ENCODE measurements around the gene KLHL22. TPM values are rescaled to one million over a fixed set of nuclear protein-coding genes. Genes with fewer than 3 reads are reported as not detected.

KLHL22 gene
- total RNA-seq, 1 experiment from 2014 or later = 36.2 TPM

DNA sequence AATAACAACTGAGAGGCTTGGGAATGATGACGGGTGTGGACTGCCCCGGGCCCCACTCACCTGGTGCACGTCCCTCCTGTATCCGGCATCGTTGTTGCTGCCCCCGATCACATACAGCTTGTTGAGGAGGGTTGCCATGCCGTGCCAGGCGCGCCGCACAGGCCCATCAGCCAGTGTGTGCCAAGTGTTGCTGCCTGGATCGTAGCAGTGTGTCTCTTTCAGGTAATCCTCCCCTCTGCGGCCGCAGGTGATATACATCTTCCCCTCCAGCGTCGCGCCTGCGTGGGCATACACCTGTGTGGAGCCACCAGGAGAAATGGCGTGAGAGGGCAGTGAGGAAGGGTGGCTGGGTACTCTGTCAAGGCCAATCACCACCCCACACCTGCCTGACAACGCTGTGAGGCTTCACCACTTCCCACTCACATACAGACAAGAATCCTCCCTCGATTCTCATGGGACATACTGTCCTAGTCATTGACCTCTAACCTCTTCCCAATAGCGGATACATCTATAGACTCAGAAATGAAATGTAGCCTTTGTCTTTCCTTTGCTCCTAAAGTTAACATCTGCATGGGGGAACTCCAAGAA, 49.1 kb downstream of the KLHL22 start:
- ChIA-PET CTCF (no interaction called here), POLR2A (ENCODE audit: low non-redundant PET) (no interaction called here)
- intact Hi-C loops (cut with micrococcal nuclease; ENCODE audit: unreplicated experiment) = no loop called here
- Histone ChIP-seq H3K27ac (ENCODE audit: low read depth, low read length, poor library complexity, severe bottlenecking) (no peak overlapping the region), H3K4me3 (ENCODE audit: low read depth, low read length, poor library complexity, severe bottlenecking) (no peak overlapping the region), H3K9me3 (ENCODE audit: low read depth, low read length, poor library complexity, severe bottlenecking) (no peaks in the 10 kb centered on the region), H3K4me1 (ENCODE audit: insufficient read depth, low read length, poor library complexity, severe bottlenecking) (no peaks in the 10 kb centered on the region), H3K27me3 (replicated peaks; ENCODE audit: insufficient read depth, low read depth, low read length, poor library complexity) (no peaks in the 10 kb centered on the region), H3K36me3 (ENCODE audit: insufficient read depth, low read length, poor library complexity, severe bottlenecking) (peaks cover 5% of the 10 kb centered on the region)
- no peak for TF ChIP-seq EZH2 (IDR thresholded peaks at IDR 0.05; ENCODE audit: borderline replicate concordance, low read depth, low read length, poor library complexity, severe bottlenecking)
- TF ChIP-seq, protein P1, sequence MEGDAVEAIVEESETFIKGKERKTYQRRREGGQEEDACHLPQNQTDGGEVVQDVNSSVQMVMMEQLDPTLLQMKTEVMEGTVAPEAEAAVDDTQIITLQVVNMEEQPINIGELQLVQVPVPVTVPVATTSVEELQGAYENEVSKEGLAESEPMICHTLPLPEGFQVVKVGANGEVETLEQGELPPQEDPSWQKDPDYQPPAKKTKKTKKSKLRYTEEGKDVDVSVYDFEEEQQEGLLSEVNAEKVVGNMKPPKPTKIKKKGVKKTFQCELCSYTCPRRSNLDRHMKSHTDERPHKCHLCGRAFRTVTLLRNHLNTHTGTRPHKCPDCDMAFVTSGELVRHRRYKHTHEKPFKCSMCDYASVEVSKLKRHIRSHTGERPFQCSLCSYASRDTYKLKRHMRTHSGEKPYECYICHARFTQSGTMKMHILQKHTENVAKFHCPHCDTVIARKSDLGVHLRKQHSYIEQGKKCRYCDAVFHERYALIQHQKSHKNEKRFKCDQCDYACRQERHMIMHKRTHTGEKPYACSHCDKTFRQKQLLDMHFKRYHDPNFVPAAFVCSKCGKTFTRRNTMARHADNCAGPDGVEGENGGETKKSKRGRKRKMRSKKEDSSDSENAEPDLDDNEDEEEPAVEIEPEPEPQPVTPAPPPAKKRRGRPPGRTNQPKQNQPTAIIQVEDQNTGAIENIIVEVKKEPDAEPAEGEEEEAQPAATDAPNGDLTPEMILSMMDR (conservative IDR thresholded peaks at IDR 0.05; ENCODE audit: low read depth, low read length) = no peak
- BruUV-seq (replicated peaks) = no TSS peak
- DNase-seq (ENCODE audit: low spot score) = no peak

DNA sequence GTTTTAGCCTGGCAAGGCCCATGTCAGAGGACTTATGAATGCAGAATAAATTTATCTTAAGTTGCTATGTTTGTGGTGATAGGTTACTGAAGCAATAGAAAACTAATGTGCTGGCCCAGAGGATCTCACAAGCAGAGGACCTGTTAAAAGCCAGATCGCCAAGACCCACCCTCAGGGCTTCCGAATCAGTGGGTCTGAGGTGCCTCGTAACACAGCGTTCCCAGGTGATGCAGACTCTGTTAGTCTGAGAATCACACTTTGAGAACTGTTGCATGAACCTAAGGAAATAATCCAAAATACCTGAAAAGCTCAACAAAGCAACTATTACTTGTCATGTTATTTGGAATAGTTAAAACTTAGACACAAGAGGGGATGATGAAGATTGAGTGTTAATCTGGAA, 51.3 kb downstream of the KLHL22 start:
- no peak overlapping the region for H3K27ac ChIP-seq (ENCODE audit: low read depth, low read length, poor library complexity, severe bottlenecking)
- CTCF ChIA-PET = no interaction called here
- H3K4me1 ChIP-seq (ENCODE audit: insufficient read depth, low read length, poor library complexity, severe bottlenecking) = no peaks in the 10 kb centered on the region
- DNase-seq (ENCODE audit: low spot score) = no peak
- POLR2A ChIA-PET (ENCODE audit: low non-redundant PET) = no interaction called here
- H3K27me3 ChIP-seq (replicated peaks; ENCODE audit: insufficient read depth, low read depth, low read length, poor library complexity) = no peaks in the 10 kb centered on the region
- H3K36me3 ChIP-seq (ENCODE audit: insufficient read depth, low read length, poor library complexity, severe bottlenecking) = peaks cover 5% of the 10 kb centered on the region
- intact Hi-C loops (cut with micrococcal nuclease; ENCODE audit: unreplicated experiment) = no loop called here
- BruUV-seq (replicated peaks) = no TSS peak
- no peak overlapping the region for H3K4me3 ChIP-seq (ENCODE audit: low read depth, low read length, poor library complexity, severe bottlenecking)
- H3K9me3 ChIP-seq (ENCODE audit: low read depth, low read length, poor library complexity, severe bottlenecking) = no peaks in the 10 kb centered on the region
- TF ChIP-seq EZH2 (IDR thresholded peaks at IDR 0.05; ENCODE audit: borderline replicate concordance, low read depth, low read length, poor library complexity, severe bottlenecking) = no peak
- TF ChIP-seq, protein P1 (conservative IDR thresholded peaks at IDR 0.05; ENCODE audit: low read depth, low read length) = no peak

DNA sequence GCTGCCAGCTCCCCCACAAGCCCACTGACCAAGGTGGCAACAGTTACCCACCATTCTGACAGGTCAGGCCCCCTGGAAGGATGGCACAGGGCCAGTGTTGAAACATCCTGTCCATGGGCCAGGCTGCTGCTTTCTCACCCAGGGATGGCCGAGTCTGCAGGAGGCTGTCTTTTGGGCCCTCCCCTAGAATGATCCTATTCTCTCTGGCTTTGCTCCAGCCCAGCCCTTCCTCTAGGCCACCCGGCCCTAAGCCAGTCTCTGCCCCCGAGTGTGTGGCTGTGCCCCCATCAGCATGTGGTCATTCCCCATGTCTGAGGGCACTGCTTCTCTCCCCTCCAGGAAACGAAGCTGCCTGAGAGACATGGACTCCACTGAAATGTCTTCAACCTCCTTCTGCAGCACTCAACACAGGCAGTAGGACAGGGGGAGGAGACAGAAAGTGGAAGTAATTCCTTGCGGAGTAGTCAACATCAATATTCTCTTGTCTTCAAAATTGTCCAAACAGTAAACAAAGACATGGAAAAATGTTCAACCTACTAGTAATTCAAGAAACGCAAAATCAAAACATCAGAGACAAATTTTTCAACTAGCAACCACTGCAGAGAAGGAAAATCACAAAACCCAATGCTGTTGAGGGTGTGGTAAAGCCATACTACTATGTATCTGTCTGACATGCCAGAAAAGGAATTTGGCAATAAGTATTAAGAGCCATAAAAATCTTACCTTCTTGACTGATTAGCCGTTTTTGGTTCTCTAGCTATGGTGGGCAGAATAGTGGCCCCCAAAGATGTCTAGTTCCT, 52.9 kb downstream of the KLHL22 start:
- intact Hi-C loops (cut with micrococcal nuclease; ENCODE audit: unreplicated experiment) = no loop called here
- H3K9me3 ChIP-seq (ENCODE audit: low read depth, low read length, poor library complexity, severe bottlenecking) = no peaks in the 10 kb centered on the region
- DNase-seq (ENCODE audit: low spot score) = no peak
- no peaks in the 10 kb centered on the region for H3K27me3 ChIP-seq (replicated peaks; ENCODE audit: insufficient read depth, low read depth, low read length, poor library complexity)
- no peak overlapping the region for H3K4me3 ChIP-seq (ENCODE audit: low read depth, low read length, poor library complexity, severe bottlenecking)
- BruUV-seq (replicated peaks) = no TSS peak
- no peak overlapping the region for H3K27ac ChIP-seq (ENCODE audit: low read depth, low read length, poor library complexity, severe bottlenecking)
- no peak for TF ChIP-seq EZH2 (IDR thresholded peaks at IDR 0.05; ENCODE audit: borderline replicate concordance, low read depth, low read length, poor library complexity, severe bottlenecking)
- TF ChIP-seq, protein P1 (conservative IDR thresholded peaks at IDR 0.05; ENCODE audit: low read depth, low read length) = no peak
- POLR2A ChIA-PET (ENCODE audit: low non-redundant PET) = no interaction called here
- CTCF ChIA-PET = interaction anchor here (0.6 to 1.1 kb wide), 2 partner anchors 24 to 205 kb away, joined by 5 to 11 read pairs; no protein-coding TSS in a partner anchor
- peaks cover 5% of the 10 kb centered on the region for H3K36me3 ChIP-seq (ENCODE audit: insufficient read depth, low read length, poor library complexity, severe bottlenecking)
- no peaks in the 10 kb centered on the region for H3K4me1 ChIP-seq (ENCODE audit: insufficient read depth, low read length, poor library complexity, severe bottlenecking)
